ENCODE results near the gene DICER1.

GRCh38 chr14:95069018-95069417 is 88.3 kb downstream of the DICER1 start:
- TF ChIP-seq GTF2A2 (tag; IDR thresholded peaks at IDR 0.05) (no peak), POLR2A (conservative IDR thresholded peaks at IDR 0.05) (no peak), CBFB (CRISPR knock-in tag; IDR thresholded peaks at IDR 0.05) (no peak), TARDBP (IDR thresholded peaks at IDR 0.05) (no peak), TFAP4 (CRISPR knock-in tag; IDR thresholded peaks at IDR 0.05; ENCODE audit: borderline replicate concordance) (no peak)

Data from K562 (cell line).